ENCODE results near the gene ISM1. TPM values are rescaled to one million over a fixed set of nuclear protein-coding genes. Genes with fewer than 3 reads are reported as not detected.

ISM1 gene
- polyA plus RNA-seq, 3 donors: not detected

- no peaks in the 10 kb centered on the region for H3K4me1 ChIP-seq (ENCODE audit: control insufficient read depth in 1 of 2, insufficient read depth in 2 of 2, low read length in 2 of 2)
- Mint-ChIP-seq H3K9me3 (peaks cover 0 to 2% (median 0%) of the 10 kb centered on the region in 7 donors), H3K4me1 (no peaks in the 10 kb centered on the region), H3K27ac (no peak overlapping the region), H3K36me3 (no peaks in the 10 kb centered on the region), H3K4me3 (no peak overlapping the region), H3K27me3 (ENCODE audit: low read depth in 3 of 3) (peaks cover 0 to 1% (median 0%) of the 10 kb centered on the region in 3 donors)
- H3K9ac ChIP-seq (ENCODE audit: insufficient read depth, low read length, poor library complexity, severe bottlenecking): no peak overlapping the region
- H3K27me3 ChIP-seq (ENCODE audit: control insufficient read depth in 2 of 2, insufficient read depth in 2 of 2, low read length in 2 of 2): no peaks in the 10 kb centered on the region
- no peak overlapping the region for H3K4me2 ChIP-seq (replicated peaks; ENCODE audit: extremely low read depth, low read length, poor library complexity, severe bottlenecking)
- no peaks in the 10 kb centered on the region for H3K9me3 ChIP-seq (replicated peaks in 1 of 2; ENCODE audit: control insufficient read depth in 1 of 2, insufficient read depth in 1 of 2, low read length in 2 of 2)
- H2AFZ ChIP-seq (ENCODE audit: insufficient read depth, low read depth, low read length, poor library complexity, severe bottlenecking): no peak overlapping the region
- TF ChIP-seq CTCF (IDR thresholded peaks at IDR 0.05): no peak
- intact Hi-C loops (cut with micrococcal nuclease): no loop called here
- 100% methylated on average over 1 of the region's 5 CpGs for WGBS (ENCODE audit: insufficient coverage)
- H3K79me2 ChIP-seq (ENCODE audit: insufficient read depth, low read length): no peaks in the 10 kb centered on the region
- no peak for DNase-seq
- no peaks in the 10 kb centered on the region for H3K36me3 ChIP-seq (replicated peaks in 1 of 2; ENCODE audit: control insufficient read depth in 1 of 2, insufficient read depth in 2 of 2, low read length in 2 of 2)
- no peak overlapping the region for H3K27ac ChIP-seq (ENCODE audit: low read depth in 1 of 2, low read length in 2 of 2)
- H4K20me1 ChIP-seq (ENCODE audit: insufficient read depth, low read length): no peaks in the 10 kb centered on the region
- H3K4me3 ChIP-seq (replicated peaks in 1 of 3; ENCODE audit: low read depth in 2 of 3, low read length in 3 of 3): no peak overlapping the region
Observed at GRCh38 chr20:13286052-13286451, 65.0 kb downstream of the ISM1 start.

- H3K36me3 ChIP-seq (replicated peaks in 1 of 2; ENCODE audit: control insufficient read depth in 1 of 2, insufficient read depth in 2 of 2, low read length in 2 of 2): no peaks in the 10 kb centered on the region
- H3K27me3 ChIP-seq (ENCODE audit: control insufficient read depth in 2 of 2, insufficient read depth in 2 of 2, low read length in 2 of 2): no peaks in the 10 kb centered on the region
- TF ChIP-seq CTCF (IDR thresholded peaks at IDR 0.05): no peak
- no peaks in the 10 kb centered on the region for H4K20me1 ChIP-seq (ENCODE audit: insufficient read depth, low read length)
- no peaks in the 10 kb centered on the region for H3K4me1 ChIP-seq (ENCODE audit: control insufficient read depth in 1 of 2, insufficient read depth in 2 of 2, low read length in 2 of 2)
- no peak overlapping the region for H3K9ac ChIP-seq (ENCODE audit: insufficient read depth, low read length, poor library complexity, severe bottlenecking)
- Mint-ChIP-seq H3K36me3 (no peaks in the 10 kb centered on the region), H3K27ac (no peak overlapping the region), H3K4me3 (no peak overlapping the region), H3K9me3 (peaks cover 0 to 2% (median 0%) of the 10 kb centered on the region in 7 donors), H3K4me1 (no peaks in the 10 kb centered on the region), H3K27me3 (ENCODE audit: low read depth in 3 of 3) (peaks cover 0 to 1% (median 0%) of the 10 kb centered on the region in 3 donors)
- no peak overlapping the region for H3K4me2 ChIP-seq (replicated peaks; ENCODE audit: extremely low read depth, low read length, poor library complexity, severe bottlenecking)
- DNase-seq: no peak
- WGBS (ENCODE audit: insufficient coverage): 87% methylated on average over 5 of the region's 7 CpGs
- intact Hi-C loops (cut with micrococcal nuclease): no loop called here
- no peak overlapping the region for H2AFZ ChIP-seq (ENCODE audit: insufficient read depth, low read depth, low read length, poor library complexity, severe bottlenecking)
- no peak overlapping the region for H3K27ac ChIP-seq (ENCODE audit: low read depth in 1 of 2, low read length in 2 of 2)
- H3K4me3 ChIP-seq (replicated peaks in 1 of 3; ENCODE audit: low read depth in 2 of 3, low read length in 3 of 3): no peak overlapping the region
- no peaks in the 10 kb centered on the region for H3K9me3 ChIP-seq (replicated peaks in 1 of 2; ENCODE audit: control insufficient read depth in 1 of 2, insufficient read depth in 1 of 2, low read length in 2 of 2)
- no peaks in the 10 kb centered on the region for H3K79me2 ChIP-seq (ENCODE audit: insufficient read depth, low read length)
Observed at GRCh38 chr20:13286607-13287006, 65.5 kb downstream of the ISM1 start.
